GM12878 (cell line): ENCODE results near the gene OR56A4. TPM values are rescaled to one million over a fixed set of nuclear protein-coding genes. Genes with fewer than 3 reads are reported as not detected.

Source experiments
- ATAC-seq: fragments of 200-7000 bp; cut with Tn5 transposase; 3 replicates; pipeline ENCODE4 v1.9.1; 2020; ENCODE audit warnings: mild to moderate bottlenecking, moderate library complexity
- BruUV-seq: library from RNA; stranded (reverse); fragments of 400-500 nt; replicated peaks from 2 replicates; lab custom pipeline; 2021; lab: Mats Ljungman, UMichigan
- CTCF ChIA-PET: fragments of 300-600 bp; sonication (Branson Sonifier 250); formaldehyde crosslinking; extraction: SDS; loops from one replicate; lab custom pipeline; 2021; ENCODE audit warnings: inconsistent platforms; lab: Yijun Ruan, JAX
- POLR2A ChIA-PET: fragments of 350-600 bp; formaldehyde crosslinking; extraction: SDS; loops from one replicate; lab custom pipeline; 2021; ENCODE audit warnings: inconsistent platforms; lab: Charles Lee
- RAD21 ChIA-PET: fragments of 300-600 bp; sonication (Branson Sonifier 250); formaldehyde crosslinking; loops from one replicate; lab custom pipeline; 2023; ENCODE audit warnings: antibody characterized with exemption; ENCODE audit not compliant: unreplicated experiment; lab: Charles Lee
- SMC1A ChIA-PET: fragments of 300-600 bp; sonication (Branson Sonifier 250); formaldehyde crosslinking; loops from one replicate; lab custom pipeline; 2023; ENCODE audit not compliant: unreplicated experiment, uncharacterized antibody; lab: Charles Lee
- DNase-seq: peaks from one replicate; pipeline ENCODE4 v3.0.0-alpha.2; 2011; ENCODE audit warnings: low read depth, low spot score
- FAIRE-seq: peaks from 3 replicates; lab custom pipeline; 2011; peaks lifted over from hg19 to GRCh38; lab: Jason Lieb, UNC
- H2AFZ ChIP-seq: 2 replicates; pipeline ENCODE4 v1.6.0; 2011; ENCODE audit warnings: low read depth, low read length, control low read depth; ENCODE audit not compliant: control insufficient read depth
- H3K27ac ChIP-seq: 2 replicates; pipeline ENCODE4 v1.5.1; 2011; ENCODE audit warnings: control low read depth; ENCODE audit not compliant: control insufficient read depth, insufficient read depth
- H3K27me3 ChIP-seq, 2 experiments: replicated peaks in 1 of 2; 2 replicates each; pipeline versions ENCODE4 v1.6.0 to v1.6.1; 2011; ENCODE audit warnings: low read length in 1 of 2; ENCODE audit not compliant: control insufficient read depth in 2 of 2, insufficient read depth in 2 of 2
- H3K36me3 ChIP-seq, 2 experiments: 2 replicates each; pipeline ENCODE4 v1.5.1; 2011; ENCODE audit warnings: low read length in 1 of 2; ENCODE audit not compliant: control insufficient read depth in 2 of 2, insufficient read depth in 2 of 2
- H3K4me1 ChIP-seq: 2 replicates; pipeline ENCODE4 v1.6.1; 2011; ENCODE audit warnings: mild to moderate bottlenecking, low read length, moderate library complexity, mixed read lengths; ENCODE audit not compliant: control insufficient read depth, insufficient read depth
- H3K4me2 ChIP-seq: 2 replicates; pipeline ENCODE4 v1.6.0; 2011; ENCODE audit warnings: control low read depth; ENCODE audit not compliant: control insufficient read depth, insufficient read depth
- H3K4me3 ChIP-seq: fragments of 200-600 bp; sonication (generic); 2 replicates; pipeline ENCODE4 v1.5.1; 2016
- H3K79me2 ChIP-seq: 2 replicates; pipeline ENCODE4 v1.6.0; 2011; ENCODE audit warnings: low read length; ENCODE audit not compliant: control insufficient read depth, insufficient read depth
- H3K9ac ChIP-seq: 2 replicates; pipeline ENCODE4 v1.8.0; 2011; ENCODE audit warnings: low read length, control low read depth, mixed read lengths; ENCODE audit not compliant: control insufficient read depth, insufficient read depth
- H3K9me3 ChIP-seq: replicated peaks from 3 replicates; pipeline ENCODE4 v1.5.1; 2011; ENCODE audit warnings: mild to moderate bottlenecking, low read length; ENCODE audit not compliant: control insufficient read depth, insufficient read depth
- H4K20me1 ChIP-seq: 2 replicates; pipeline ENCODE4 v1.6.0; 2011; ENCODE audit not compliant: control insufficient read depth, insufficient read depth
- CREM ChIP-seq: IDR thresholded peaks from 2 replicates; pipeline ENCODE4 v1.6.1; 2014; ENCODE audit warnings: antibody characterized with exemption, low read depth
- GABPA ChIP-seq: IDR thresholded peaks from 2 replicates; pipeline ENCODE4 v1.6.1; 2014; ENCODE audit warnings: antibody characterized with exemption, low read depth, mild to moderate bottlenecking, inconsistent platforms
- KLF5 ChIP-seq: fragments of 450-650 bp; IDR thresholded peaks from 2 replicates; pipeline ENCODE4 v1.6.1; 2014; ENCODE audit warnings: mild to moderate bottlenecking; ENCODE audit not compliant: partially characterized antibody
- NRF1 ChIP-seq: conservative IDR thresholded peaks from 2 replicates; pipeline ENCODE4 v1.6.1; 2011; ENCODE audit warnings: mild to moderate bottlenecking, low read depth, low read length, improper control_type of control experiment
- ZNF217 ChIP-seq: fragments of 450-650 bp; IDR thresholded peaks from 2 replicates; pipeline ENCODE4 v1.6.1; 2017; ENCODE audit warnings: antibody characterized with exemption, mild to moderate bottlenecking
- ZNF274 ChIP-seq: IDR thresholded peaks from one replicate; pipeline ENCODE4 v1.8.0; 2011; ENCODE audit not compliant: insufficient read length, insufficient read depth
- WGBS: methylation state at CpG from one replicate; pipeline ENCODE4 v1.1.6; 2016; ENCODE audit warnings: low lambda C conversion rate; ENCODE audit not compliant: insufficient replicate concordance, insufficient coverage; ENCODE audit errors: missing lambda C conversion rate; 5-methylcytosine and 5-hydroxymethylcytosine counted together
- in situ Hi-C: fragments of 300-500 bp; cut with MboI; formaldehyde crosslinking; loops from 9 replicates; pipeline ENCODE4 v1.14.3; 2018; ENCODE audit warnings: mixed read lengths
- intact Hi-C: fragments of 100-400 bp; cut with micrococcal nuclease; formaldehyde crosslinking; loops from one replicate; pipeline ENCODE4 v1.14.2; 2022; ENCODE audit not compliant: unreplicated experiment
- polyA plus RNA-seq, 11 experiments: library from polyadenylated mRNA; depleted of rRNA in 4 of 11; unstranded in 6 of 11; stranded (reverse) in 5 of 11; fragments of >200 nt; fragmentation: Nextera tagmentation in 4 of 11; fragmentation: Illumina TruSeq in 1 of 11; extraction: Ambion mirVana in 4 of 11; extraction: Trizol in 1 of 11; gene quantifications; 1 replicate in 1 of 11; 2 replicates in 10 of 11; pipeline versions ENCODE4 v1.2.1 to v1.2.3, GENCODE V29; 2011 to 2016; ENCODE audit warnings: inconsistent platforms in 2 of 11, missing spikeins in 2 of 11, low read depth in 1 of 11
- total RNA-seq, 4 experiments: library from RNA; depleted of rRNA in 3 of 4; stranded (reverse); fragments of >200 nt in 3 of 4; fragmentation: Illumina TruSeq in 1 of 4; extraction: Trizol in 1 of 4; gene quantifications; 2 replicates each; pipeline versions ENCODE4 v1.2.1 to v1.2.3, GENCODE V29; 2013 to 2021
- TF ChIP-seq, protein P1 (sequence below): fragments of 450-650 bp; IDR thresholded peaks from 2 replicates; pipeline ENCODE4 v1.6.1; 2017; ENCODE audit warnings: mild to moderate bottlenecking
- TF ChIP-seq, protein P2 (sequence below): fragments of 450-650 bp; IDR thresholded peaks from 2 replicates; pipeline ENCODE4 v1.6.1; 2016; ENCODE audit warnings: mild to moderate bottlenecking
- TF ChIP-seq, protein P3 (sequence below): fragments of 150-350 bp; IDR thresholded peaks from 2 replicates; pipeline ENCODE4 v1.6.1; 2016; ENCODE audit warnings: low read depth, low read length
- TF ChIP-seq, protein P4 (sequence below): IDR thresholded peaks from 2 replicates; pipeline ENCODE4 v1.6.1; 2012; ENCODE audit warnings: low read depth, low read length, improper control_type of control experiment

The OR56A4 gene
- total and polyA plus RNA-seq, 10 of the 15 experiments (the other 5 are each of a cell fraction or from before 2014, with no cell fraction given): not detected

DNA sequence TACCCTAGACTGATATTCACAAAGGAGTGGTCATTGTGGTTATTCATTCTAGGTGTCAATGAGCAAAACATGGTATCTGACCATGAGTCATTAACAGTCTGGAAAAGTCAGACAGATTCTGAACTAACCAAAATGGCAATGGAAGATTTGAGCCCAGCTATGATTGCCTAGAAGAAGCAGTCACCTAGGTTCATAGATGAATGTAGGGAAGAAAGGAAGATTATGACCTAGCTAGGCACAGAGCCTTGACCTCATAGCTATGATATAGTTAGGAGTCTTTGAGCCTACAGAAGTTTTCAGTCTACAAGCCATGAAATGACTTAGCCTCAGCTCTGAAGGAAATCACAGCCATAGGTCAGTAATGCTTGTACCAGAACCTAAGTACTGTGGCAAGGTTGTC, 351 bp downstream of the OR56A4 start:
- ChIA-PET RAD21 (no interaction called here), POLR2A (no interaction called here), CTCF (no interaction called here), SMC1A (interaction anchor here (0.7 kb wide), 1 partner anchor 14 kb away, joined by 3 read pairs; no protein-coding TSS in a partner anchor)
- Histone ChIP-seq H3K27ac (no peak overlapping the region), H3K79me2 (no peaks in the 10 kb centered on the region), H3K4me2 (no peak overlapping the region), H3K27me3 (no peaks in the 10 kb centered on the region), H3K4me1 (no peaks in the 10 kb centered on the region), H4K20me1 (no peaks in the 10 kb centered on the region), H3K9me3 (no peaks in the 10 kb centered on the region), H3K36me3 (no peaks in the 10 kb centered on the region), H3K4me3 (no peak overlapping the region), H2AFZ (no peak overlapping the region)
- BruUV-seq: no TSS peak
- intact Hi-C loops (no loop called here), in situ Hi-C loops (no loop called here)
- ATAC-seq (no peak), FAIRE-seq (no peak)
- TF ChIP-seq NRF1 (no peak), ZNF217 (no peak)
- TF ChIP-seq, all 136 proteins: peak for 0
- DNase-seq: no peak
- no peak overlapping the region for H3K9ac ChIP-seq

DNA sequence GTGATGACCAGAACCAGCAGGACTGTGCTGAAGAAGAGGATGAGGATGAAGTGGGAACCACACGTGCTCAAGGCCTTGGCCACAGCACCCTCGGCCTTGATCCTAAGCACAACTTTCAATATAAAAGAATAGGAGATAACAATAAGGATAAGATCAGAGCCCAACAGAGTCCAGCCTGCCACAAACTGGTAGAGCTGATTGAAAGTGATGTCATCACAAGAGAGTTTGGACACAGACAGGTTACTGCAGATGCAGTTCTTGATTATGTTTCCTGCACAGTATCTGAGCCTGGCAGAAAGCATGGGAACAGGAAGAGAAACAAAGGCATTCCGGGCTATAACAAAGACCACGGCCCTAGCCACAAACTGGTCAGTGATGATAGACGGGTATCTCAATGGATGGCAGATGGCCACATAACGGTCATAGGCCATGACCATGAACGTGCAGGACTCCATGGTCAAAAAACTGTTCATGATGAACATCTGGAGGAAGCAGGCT, 4.5 kb downstream of the OR56A4 start:
- 8% methylated on average over 7 of the region's 7 CpGs for WGBS
- BruUV-seq: no TSS peak
- no peaks in the 10 kb centered on the region for H3K27me3 ChIP-seq
- RAD21 ChIA-PET: no interaction called here
- no peaks in the 10 kb centered on the region for H3K36me3 ChIP-seq
- no peaks in the 10 kb centered on the region for H3K4me1 ChIP-seq
- H3K9me3 ChIP-seq: no peaks in the 10 kb centered on the region
- no peaks in the 10 kb centered on the region for H3K79me2 ChIP-seq
- ATAC-seq (no peak), FAIRE-seq (no peak), DNase-seq (no peak)
- CTCF ChIA-PET: no interaction called here
- H4K20me1 ChIP-seq: no peaks in the 10 kb centered on the region
- SMC1A ChIA-PET: no interaction called here
- intact Hi-C loops (no loop called here), in situ Hi-C loops (no loop called here)
- no peak overlapping the region for H3K4me2 ChIP-seq
- H3K9ac ChIP-seq: no peak overlapping the region
- POLR2A ChIA-PET: no interaction called here
- no peak overlapping the region for H2AFZ ChIP-seq
- no peak overlapping the region for H3K4me3 ChIP-seq
- no peak overlapping the region for H3K27ac ChIP-seq
- TF ChIP-seq, protein P1, sequence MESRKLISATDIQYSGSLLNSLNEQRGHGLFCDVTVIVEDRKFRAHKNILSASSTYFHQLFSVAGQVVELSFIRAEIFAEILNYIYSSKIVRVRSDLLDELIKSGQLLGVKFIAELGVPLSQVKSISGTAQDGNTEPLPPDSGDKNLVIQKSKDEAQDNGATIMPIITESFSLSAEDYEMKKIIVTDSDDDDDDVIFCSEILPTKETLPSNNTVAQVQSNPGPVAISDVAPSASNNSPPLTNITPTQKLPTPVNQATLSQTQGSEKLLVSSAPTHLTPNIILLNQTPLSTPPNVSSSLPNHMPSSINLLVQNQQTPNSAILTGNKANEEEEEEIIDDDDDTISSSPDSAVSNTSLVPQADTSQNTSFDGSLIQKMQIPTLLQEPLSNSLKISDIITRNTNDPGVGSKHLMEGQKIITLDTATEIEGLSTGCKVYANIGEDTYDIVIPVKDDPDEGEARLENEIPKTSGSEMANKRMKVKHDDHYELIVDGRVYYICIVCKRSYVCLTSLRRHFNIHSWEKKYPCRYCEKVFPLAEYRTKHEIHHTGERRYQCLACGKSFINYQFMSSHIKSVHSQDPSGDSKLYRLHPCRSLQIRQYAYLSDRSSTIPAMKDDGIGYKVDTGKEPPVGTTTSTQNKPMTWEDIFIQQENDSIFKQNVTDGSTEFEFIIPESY: no peak
- TF ChIP-seq CREM (no peak), GABPA (no peak), ZNF217 (no peak), ZNF274 (no peak), KLF5 (no peak)
- TF ChIP-seq, protein P2, sequence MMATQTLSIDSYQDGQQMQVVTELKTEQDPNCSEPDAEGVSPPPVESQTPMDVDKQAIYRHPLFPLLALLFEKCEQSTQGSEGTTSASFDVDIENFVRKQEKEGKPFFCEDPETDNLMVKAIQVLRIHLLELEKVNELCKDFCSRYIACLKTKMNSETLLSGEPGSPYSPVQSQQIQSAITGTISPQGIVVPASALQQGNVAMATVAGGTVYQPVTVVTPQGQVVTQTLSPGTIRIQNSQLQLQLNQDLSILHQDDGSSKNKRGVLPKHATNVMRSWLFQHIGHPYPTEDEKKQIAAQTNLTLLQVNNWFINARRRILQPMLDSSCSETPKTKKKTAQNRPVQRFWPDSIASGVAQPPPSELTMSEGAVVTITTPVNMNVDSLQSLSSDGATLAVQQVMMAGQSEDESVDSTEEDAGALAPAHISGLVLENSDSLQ: no peak
- TF ChIP-seq, protein P3, sequence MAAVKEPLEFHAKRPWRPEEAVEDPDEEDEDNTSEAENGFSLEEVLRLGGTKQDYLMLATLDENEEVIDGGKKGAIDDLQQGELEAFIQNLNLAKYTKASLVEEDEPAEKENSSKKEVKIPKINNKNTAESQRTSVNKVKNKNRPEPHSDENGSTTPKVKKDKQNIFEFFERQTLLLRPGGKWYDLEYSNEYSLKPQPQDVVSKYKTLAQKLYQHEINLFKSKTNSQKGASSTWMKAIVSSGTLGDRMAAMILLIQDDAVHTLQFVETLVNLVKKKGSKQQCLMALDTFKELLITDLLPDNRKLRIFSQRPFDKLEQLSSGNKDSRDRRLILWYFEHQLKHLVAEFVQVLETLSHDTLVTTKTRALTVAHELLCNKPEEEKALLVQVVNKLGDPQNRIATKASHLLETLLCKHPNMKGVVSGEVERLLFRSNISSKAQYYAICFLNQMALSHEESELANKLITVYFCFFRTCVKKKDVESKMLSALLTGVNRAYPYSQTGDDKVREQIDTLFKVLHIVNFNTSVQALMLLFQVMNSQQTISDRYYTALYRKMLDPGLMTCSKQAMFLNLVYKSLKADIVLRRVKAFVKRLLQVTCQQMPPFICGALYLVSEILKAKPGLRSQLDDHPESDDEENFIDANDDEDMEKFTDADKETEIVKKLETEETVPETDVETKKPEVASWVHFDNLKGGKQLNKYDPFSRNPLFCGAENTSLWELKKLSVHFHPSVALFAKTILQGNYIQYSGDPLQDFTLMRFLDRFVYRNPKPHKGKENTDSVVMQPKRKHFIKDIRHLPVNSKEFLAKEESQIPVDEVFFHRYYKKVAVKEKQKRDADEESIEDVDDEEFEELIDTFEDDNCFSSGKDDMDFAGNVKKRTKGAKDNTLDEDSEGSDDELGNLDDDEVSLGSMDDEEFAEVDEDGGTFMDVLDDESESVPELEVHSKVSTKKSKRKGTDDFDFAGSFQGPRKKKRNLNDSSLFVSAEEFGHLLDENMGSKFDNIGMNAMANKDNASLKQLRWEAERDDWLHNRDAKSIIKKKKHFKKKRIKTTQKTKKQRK: no peak
- TF ChIP-seq, protein P4, sequence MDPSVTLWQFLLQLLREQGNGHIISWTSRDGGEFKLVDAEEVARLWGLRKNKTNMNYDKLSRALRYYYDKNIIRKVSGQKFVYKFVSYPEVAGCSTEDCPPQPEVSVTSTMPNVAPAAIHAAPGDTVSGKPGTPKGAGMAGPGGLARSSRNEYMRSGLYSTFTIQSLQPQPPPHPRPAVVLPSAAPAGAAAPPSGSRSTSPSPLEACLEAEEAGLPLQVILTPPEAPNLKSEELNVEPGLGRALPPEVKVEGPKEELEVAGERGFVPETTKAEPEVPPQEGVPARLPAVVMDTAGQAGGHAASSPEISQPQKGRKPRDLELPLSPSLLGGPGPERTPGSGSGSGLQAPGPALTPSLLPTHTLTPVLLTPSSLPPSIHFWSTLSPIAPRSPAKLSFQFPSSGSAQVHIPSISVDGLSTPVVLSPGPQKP: no peak
